CD4-positive, alpha-beta T cell treated with Interleukin-12 subunit alpha and Interleukin-12 subunit beta, for 1 hour (primary cell): Measurements from ENCODE around the gene FBXL22.
"Not testable (repeated sequence)": the region's sequence is repeated elsewhere in the genome, so short reads cannot be mapped to it uniquely, and the experiment has no call there.

ENCODE experiments used
- DNase-seq: peaks from one replicate; pipeline ENCODE4 v3.0.0-alpha.2; 2020

Gene FBXL22

DNA sequence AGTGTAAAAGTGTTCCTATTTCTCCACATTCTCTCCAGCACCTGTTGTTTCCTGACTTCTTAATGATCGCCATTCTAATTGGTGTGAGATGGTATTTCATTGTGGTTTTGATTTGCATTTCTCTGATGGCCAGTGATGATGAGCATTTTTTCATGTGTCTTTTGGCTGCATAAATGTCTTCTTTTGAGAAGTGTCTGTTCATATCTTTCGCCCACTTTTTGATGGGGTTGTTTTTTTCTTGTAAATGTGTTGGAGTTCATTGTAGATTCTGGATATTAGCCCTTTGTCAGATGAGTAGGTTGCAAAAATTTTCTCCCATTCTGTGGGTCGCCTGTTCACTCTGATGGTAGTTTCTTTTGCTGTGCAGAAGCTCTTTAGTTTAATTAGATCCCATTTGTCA is 20.4 kb downstream of the FBXL22 start:
- not testable (repeated sequence) for DNase-seq

GRCh38 chr15:63620760-63621159 is 23.6 kb downstream of the FBXL22 start:
- DNase-seq, result not testable (repeated sequence)

- DNase-seq, result no peak
Observed at GRCh38 chr15:63623232-63623969, 26.2 kb downstream of the FBXL22 start.

DNA sequence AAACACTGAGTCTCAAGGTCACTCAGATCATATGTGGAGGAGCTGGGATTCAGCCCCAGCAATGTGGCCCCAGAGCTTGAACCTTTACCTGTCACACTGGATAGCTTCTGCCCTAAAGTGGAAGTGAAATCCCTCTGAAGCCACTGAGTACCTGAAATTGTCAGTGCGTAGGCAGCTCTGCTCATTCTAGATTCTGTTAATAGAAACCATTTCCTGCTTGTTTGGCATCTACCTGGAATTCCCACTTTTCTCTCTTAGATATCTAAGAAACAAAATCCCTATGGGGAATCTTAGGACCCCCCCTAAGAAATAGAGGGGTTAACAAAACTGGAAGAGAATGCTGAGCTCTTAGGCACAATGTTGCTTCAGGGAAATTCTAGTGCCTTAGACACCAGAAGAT is 29.8 kb downstream of the FBXL22 start:
- DNase-seq, result no peak

DNA sequence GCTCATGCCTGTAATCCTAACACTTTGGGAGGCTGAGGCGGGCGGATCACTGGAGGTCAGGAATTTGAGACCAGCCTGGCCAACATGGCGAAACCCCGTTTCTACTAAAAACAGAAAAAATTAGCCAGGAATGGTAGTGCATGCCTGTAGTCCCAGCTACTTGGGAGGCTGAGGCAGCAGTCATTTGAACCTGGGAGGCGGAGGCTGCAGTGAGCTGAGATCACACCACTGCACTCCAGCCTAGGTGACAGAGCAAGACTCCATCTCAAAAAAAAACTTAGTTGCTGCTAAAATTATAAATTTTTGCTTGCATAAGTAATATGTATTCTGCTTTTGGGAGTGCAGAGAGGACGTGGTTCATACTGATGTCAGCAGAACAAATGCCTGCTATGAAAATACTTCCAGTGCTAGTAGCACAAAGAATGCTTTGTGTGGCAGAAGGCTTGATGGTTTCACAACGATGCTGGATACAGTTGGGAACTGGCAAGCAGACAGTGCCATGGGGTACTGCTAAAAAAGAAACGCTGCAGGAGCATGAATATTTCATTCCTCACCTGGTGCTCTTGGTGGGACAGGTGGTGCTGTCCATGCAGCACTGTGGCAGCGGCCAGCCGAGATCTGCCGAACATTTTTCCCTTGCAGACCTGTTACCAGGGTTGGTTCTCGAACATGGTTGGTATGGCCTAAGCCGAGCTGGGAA is 31.1 kb downstream of the FBXL22 start:
- no peak for DNase-seq

DNA sequence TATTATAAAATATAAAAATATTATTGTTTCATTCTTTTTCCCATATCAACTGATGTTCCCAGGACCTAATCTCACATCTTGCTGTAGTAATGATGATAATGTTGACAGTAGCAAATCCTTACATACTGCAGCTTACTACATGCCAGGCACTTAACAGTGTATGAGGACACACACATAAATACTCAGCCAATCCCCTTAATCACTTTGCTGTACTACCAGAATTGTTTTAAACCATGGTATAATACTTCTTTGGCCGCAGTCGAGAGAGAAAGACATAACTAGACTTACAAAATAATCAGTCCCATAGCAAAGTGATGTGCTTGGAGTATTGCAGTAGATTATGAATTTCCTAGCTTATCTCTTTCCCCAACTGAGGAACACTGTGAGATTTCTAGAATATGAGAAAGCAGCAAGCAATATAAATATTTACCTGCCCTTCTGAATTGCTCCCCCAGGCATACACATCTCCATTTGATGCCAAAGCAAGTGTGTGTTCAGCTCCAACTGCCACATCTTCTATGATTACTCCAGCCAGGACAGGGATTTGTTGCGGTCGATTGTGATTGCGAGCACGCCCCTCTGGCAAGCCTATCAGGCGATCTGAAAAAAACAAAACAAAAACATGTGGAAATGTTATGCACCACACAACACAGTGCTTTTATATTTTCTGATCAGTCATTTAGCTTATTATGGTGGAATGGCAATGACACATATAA is 33.0 kb downstream of the FBXL22 start:
- DNase-seq, result no peak

DNA sequence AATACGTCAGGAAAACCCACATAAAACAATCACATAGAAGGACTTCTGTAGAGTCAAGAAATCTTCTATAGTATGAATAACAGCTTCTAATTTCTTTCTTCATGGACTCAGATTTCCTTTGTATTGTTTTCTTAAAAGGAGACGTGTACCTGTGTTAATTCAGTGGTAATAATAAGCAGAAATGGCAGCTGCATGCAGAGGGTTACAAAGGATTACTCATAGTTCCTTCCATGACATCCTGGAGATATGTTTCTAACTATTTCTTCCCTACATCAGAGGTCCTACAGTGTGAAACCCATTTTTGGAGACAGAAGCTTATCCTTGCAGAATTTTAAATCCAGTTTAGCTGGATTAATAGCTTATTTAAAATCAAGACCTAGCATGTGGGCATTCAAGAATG is 36.1 kb downstream of the FBXL22 start:
- DNase-seq, result no peak

DNA sequence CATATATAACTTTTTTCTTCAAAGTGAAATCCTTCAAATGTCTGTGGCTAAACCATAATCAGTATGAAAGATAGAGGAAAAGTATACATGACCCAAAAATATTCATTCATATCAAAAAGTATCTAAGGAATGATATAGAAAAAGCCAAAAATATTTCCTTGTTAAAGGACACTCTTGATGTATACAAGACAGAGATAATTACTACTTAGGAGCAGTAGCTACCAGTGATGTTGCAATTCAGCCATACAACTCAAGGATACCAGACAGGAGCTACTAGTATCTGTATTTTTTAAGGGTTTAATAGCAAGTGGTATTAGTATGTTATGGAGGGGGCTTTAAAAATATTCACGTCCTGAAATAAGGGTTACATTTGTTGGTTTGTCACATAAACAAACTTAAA is 37.0 kb downstream of the FBXL22 start:
- no peak for DNase-seq

DNA sequence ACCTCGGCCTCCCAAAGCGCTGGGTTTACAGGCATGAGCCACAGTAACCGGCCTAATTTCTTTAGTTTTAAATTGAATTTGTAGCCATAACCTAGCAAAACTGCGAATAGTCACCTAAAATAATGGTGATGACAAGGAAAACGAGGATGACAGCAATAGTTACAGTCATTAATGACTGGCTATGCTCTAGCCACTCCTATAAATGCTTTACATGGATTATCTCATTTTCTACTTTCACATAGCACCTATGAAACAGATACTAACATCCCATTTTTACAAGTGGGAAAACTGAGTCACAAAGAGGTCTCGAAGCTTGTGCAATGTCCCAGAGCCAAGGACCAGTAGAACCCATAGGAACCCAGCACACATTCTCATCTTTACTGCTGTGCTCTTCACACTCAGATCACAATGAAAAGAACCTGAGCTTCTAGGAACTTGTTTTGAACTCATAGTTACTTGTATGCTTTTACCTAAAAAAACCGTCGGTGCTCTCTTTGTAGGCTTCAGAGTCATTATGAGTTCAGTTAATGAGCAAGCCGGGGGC is 39.4 kb downstream of the FBXL22 start:
- no peak for DNase-seq

DNA sequence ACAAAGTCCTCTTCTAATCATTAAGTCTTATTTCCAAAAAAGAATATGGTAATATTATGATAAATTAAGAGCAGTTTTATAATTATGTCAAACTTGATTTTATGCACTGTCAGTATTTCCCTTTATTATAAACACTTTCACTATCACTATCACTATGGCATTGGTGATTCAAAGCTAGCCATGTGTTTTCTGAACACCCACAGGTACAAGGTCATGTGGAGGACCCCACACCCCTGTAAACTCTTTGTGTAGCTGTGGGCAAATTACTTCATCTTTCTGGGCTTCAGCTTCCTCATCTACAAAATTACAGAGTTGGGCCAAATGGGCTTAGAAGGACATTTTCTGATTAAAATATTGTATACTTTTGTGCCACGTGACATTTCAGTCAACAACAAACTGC is 41.7 kb downstream of the FBXL22 start:
- no peak for DNase-seq

GRCh38 chr15:63640146-63640545 is 43.0 kb downstream of the FBXL22 start:
- DNase-seq, result no peak
